ENCODE results near the gene RBX1. TPM values are rescaled to one million over a fixed set of nuclear protein-coding genes. Genes with fewer than 3 reads are reported as not detected.

RBX1 gene
- total and polyA plus RNA-seq, 2 of the 8 experiments (the other 6 are each of a cell fraction or from before 2014, with no cell fraction given) = 76.5 to 119 TPM

GRCh38 chr22:40911772-40912171, 39.4 kb upstream of the RBX1 start:
- no peak overlapping the region for H2BK15ac ChIP-seq (ENCODE audit: low read length)
- no peak overlapping the region for H3K4me3 ChIP-seq (ENCODE audit: extremely low read depth in 1 of 4, insufficient read depth in 2 of 4, low read depth in 3 of 4, low read length in 4 of 4)
- H3K79me2 ChIP-seq (ENCODE audit: control insufficient read depth in 1 of 2, insufficient read depth in 2 of 2, low read length in 2 of 2) = no peaks in the 10 kb centered on the region
- no peak overlapping the region for H4K91ac ChIP-seq (replicated peaks; ENCODE audit: insufficient read length, low read length)
- H3K4ac ChIP-seq (replicated peaks; ENCODE audit: insufficient read length, low read depth, low read length) = no peak overlapping the region
- H3K27ac ChIP-seq (ENCODE audit: low read depth, low read length) = no peak overlapping the region
- H4K20me1 ChIP-seq (replicated peaks in 1 of 2; ENCODE audit: control insufficient read depth in 1 of 2, insufficient read depth in 2 of 2, low read length in 2 of 2) = no peaks in the 10 kb centered on the region
- ChIA-PET CTCF (ENCODE audit: partially characterized antibody) (no interaction called here), POLR2A (ENCODE audit: partially characterized antibody) (no interaction called here)
- WGBS, 2 experiments (ENCODE audit: extremely low coverage in 1 of 2, insufficient coverage in 1 of 2, insufficient read length in 1 of 2, insufficient replicate concordance in 2 of 2, low coverage in 1 of 2, low lambda C conversion rate in 2 of 2, missing lambda C conversion rate in 1 of 2) = 94% methylated on average over 3 of the region's 3 CpGs; no CpG with 5 or more reads in 1 of the 2 experiments
- peaks cover 0 to 30% (median 3%) of the 10 kb centered on the region in 4 experiments; a peak in 3 of 8 replicates for H3K36me3 ChIP-seq (ENCODE audit: control insufficient read depth in 2 of 4, insufficient read depth in 4 of 4, low read length in 3 of 4)
- H3K9me3 ChIP-seq (ENCODE audit: insufficient read depth in 2 of 2, low read depth in 1 of 2, low read length in 1 of 2) = no peaks in the 10 kb centered on the region
- no peak overlapping the region for H3K9ac ChIP-seq (replicated peaks in 1 of 4; ENCODE audit: extremely low read depth in 1 of 4, low read depth in 3 of 4, low read length in 3 of 4)
- TF ChIP-seq MAFK (IDR thresholded peaks at IDR 0.05; ENCODE audit: low read depth, low read length) (no peak), BRCA1 (IDR thresholded peaks at IDR 0.05; ENCODE audit: low read depth, low read length) (no peak), RNF2 (IDR thresholded peaks at IDR 0.05; ENCODE audit: borderline replicate concordance, low read depth, low read length, missing control alignments, poor library complexity, severe bottlenecking) (no peak), CTBP2 (IDR thresholded peaks at IDR 0.05; ENCODE audit: borderline replicate concordance, insufficient read depth, insufficient read length, low read length) (no peak), KDM1A (IDR thresholded peaks at IDR 0.05; ENCODE audit: borderline replicate concordance, low read length) (no peak), NANOG (IDR thresholded peaks at IDR 0.05; ENCODE audit: insufficient read depth, low read depth, low read length, poor library complexity, severe bottlenecking) (no peak), HDAC6 (IDR thresholded peaks at IDR 0.05; ENCODE audit: low read depth, low read length) (no peak), YY1 (IDR thresholded peaks at IDR 0.05; ENCODE audit: low read depth, low read length) (no peak), EGR1 (IDR thresholded peaks at IDR 0.05; ENCODE audit: borderline replicate concordance, low read depth, low read length) (no peak), TCF12 (IDR thresholded peaks at IDR 0.05; ENCODE audit: low read depth, low read length) (no peak), KDM4A (IDR thresholded peaks at IDR 0.05; ENCODE audit: low read depth, low read length, severe bottlenecking) (no peak)
- TF ChIP-seq, protein P1, sequence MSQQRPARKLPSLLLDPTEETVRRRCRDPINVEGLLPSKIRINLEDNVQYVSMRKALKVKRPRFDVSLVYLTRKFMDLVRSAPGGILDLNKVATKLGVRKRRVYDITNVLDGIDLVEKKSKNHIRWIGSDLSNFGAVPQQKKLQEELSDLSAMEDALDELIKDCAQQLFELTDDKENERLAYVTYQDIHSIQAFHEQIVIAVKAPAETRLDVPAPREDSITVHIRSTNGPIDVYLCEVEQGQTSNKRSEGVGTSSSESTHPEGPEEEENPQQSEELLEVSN (IDR thresholded peaks at IDR 0.05) = no peak
- FAIRE-seq (no peak), DNase-seq (ENCODE audit: low read depth in 1 of 2, low spot score in 2 of 2) (no peak)
- H2BK12ac ChIP-seq (ENCODE audit: low read depth, low read length) = no peak overlapping the region
- H3K79me1 ChIP-seq (ENCODE audit: low read depth, low read length) = no peaks in the 10 kb centered on the region
- H4K8ac ChIP-seq (ENCODE audit: extremely low read depth, insufficient read depth, low read length) = no peak overlapping the region
- no peaks in the 10 kb centered on the region for H3K27me3 ChIP-seq (replicated peaks in 1 of 4; ENCODE audit: control insufficient read depth in 3 of 4, extremely low read depth in 1 of 4, insufficient read depth in 3 of 4, low read length in 3 of 4)
- H2AFZ ChIP-seq (ENCODE audit: low read length) = no peak overlapping the region
- no peak overlapping the region for H3K56ac ChIP-seq (replicated peaks; ENCODE audit: insufficient read length, low read depth, low read length)
- H3K14ac ChIP-seq (ENCODE audit: insufficient read length) = no peak overlapping the region
- H4K5ac ChIP-seq (ENCODE audit: insufficient read length, low read depth, low read length) = no peak overlapping the region
- no peak overlapping the region for H2BK120ac ChIP-seq (replicated peaks; ENCODE audit: low read depth, low read length)
- H3K4me2 ChIP-seq (ENCODE audit: insufficient read depth in 1 of 2, low read depth in 2 of 2, low read length in 2 of 2) = no peak overlapping the region
- H2BK5ac ChIP-seq (ENCODE audit: low read depth, low read length) = no peak overlapping the region
- H2AK5ac ChIP-seq (ENCODE audit: low read depth, low read length) = no peak overlapping the region
- no peaks in the 10 kb centered on the region for H3K23me2 ChIP-seq (ENCODE audit: low read depth, low read length)
- no peak overlapping the region for H3K23ac ChIP-seq (ENCODE audit: insufficient read length)
- H3K4me1 ChIP-seq (replicated peaks in 1 of 4; ENCODE audit: control insufficient read depth in 3 of 4, insufficient read depth in 4 of 4, low read length in 3 of 4) = peaks cover 0 to 3% (median 0%) of the 10 kb centered on the region in 4 experiments; a peak in 1 of 7 replicates
- no peak overlapping the region for H2BK20ac ChIP-seq (ENCODE audit: low read length)
- H3K18ac ChIP-seq (ENCODE audit: extremely low read depth, low read length) = no peak overlapping the region
